HG02870 (cell line): ENCODE results near the gene DCP2.

Experiments used
- ATAC-seq: cut with Tn5 transposase; IDR thresholded peaks from one replicate; pipeline ENCODE4 v1.9.1; 2021; ENCODE audit warnings: mild to moderate bottlenecking, moderate library complexity; ENCODE audit not compliant: unreplicated experiment

The DCP2 gene

GRCh38 chr5:113042491-113043243 lies 66.1 kb downstream of the DCP2 start:
- no peak for ATAC-seq

DNA sequence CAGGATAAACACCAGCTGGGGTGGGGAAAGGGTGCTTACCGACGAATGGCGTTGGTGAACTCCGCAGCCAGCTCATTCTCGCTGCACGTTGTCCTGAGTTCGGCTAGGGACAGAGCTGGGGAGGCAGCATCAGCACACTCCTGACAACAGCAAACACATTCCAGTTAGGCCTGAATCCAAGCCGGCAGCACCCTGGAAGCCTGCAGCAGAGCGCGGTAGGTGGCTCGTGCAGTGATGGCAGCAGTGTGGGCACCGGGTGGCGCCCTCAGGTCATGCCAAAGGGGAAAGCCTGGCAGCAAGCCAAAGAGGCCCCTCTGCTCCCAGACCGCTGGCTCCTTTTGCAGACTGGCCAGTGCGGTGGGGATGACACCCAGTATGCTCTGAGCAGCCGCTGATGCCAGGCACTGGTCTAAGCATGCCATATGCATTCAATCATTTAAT lies 66.9 kb downstream of the DCP2 start:
- no peak for ATAC-seq

GRCh38 chr5:113044776-113045465 lies 68.3 kb downstream of the DCP2 start:
- ATAC-seq: no peak

- ATAC-seq: no peak
These were observed 70.6 kb downstream of the DCP2 start for GRCh38 chr5:113047234-113047633.

DNA sequence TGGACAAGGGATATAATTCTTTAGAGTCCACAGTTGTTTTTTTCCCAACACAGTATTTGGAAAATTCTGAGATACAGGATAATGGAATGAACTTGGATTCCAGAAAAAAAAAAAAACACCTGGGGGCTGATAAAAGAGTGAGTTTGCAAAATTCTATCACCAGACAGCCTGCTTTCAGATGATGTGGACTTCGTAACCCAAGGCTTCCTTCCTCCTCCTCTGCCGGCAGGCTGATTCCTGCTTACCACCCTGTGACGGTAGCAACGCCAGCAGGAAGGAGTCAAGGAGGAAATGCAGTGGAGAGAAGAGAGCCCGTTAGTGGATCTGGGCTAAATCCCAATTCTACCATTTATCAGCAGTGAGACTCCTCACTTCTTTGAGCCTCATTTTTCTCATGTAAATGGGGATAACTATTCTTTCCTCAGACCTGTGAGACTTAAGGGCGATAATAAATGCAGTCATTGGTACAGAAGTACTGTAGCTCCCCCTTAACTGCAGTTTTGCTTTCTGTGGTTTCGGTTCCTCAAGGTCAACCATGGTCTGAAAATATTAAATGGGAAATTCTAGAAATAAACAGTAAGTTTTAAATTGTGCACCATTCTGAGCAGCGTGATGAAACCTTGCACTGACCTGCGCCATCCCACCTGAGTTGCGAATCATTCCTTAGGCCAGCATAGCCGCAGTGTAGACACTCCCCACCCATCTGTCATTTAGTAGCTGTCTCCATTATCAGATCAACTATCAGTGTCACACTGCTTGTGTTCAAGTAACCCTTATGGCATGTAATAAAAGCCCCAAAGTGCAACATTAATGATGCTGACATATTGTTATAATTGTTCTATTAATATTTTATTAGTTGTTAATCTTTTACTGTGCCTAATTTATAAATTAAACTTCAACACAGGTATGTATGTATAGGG lies 71.4 kb downstream of the DCP2 start:
- ATAC-seq: peak; percentile 93

- ATAC-seq: no peak
These were observed 72.3 kb downstream of the DCP2 start for GRCh38 chr5:113048931-113049330.

GRCh38 chr5:113050721-113051382 lies 74.3 kb downstream of the DCP2 start:
- ATAC-seq: no peak

GRCh38 chr5:113052041-113052795 lies 75.6 kb downstream of the DCP2 start:
- no peak for ATAC-seq

DNA sequence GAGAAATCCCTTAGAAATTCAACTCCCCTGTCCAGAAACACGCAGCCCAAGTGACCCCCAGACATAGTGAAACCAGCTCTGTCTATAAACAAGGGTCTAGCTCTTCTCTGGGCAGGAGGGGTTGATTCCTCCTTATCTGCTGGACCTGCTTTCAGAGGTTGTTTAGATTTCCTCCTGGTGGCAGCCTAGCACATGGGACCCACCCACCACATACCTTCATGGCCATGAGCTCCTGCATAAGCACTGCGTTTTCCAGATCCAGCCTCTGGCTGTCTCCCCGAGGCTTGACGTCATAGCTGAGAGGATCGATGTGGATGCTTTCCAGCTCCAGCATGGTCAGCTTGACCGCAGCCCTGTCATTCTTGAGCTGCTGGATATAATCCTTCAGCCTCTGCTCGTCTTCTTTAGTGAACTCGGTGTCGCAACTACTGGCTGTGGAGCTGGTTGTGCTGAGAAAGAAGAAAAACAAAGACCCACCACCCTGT lies 77.0 kb downstream of the DCP2 start:
- no peak for ATAC-seq

DNA sequence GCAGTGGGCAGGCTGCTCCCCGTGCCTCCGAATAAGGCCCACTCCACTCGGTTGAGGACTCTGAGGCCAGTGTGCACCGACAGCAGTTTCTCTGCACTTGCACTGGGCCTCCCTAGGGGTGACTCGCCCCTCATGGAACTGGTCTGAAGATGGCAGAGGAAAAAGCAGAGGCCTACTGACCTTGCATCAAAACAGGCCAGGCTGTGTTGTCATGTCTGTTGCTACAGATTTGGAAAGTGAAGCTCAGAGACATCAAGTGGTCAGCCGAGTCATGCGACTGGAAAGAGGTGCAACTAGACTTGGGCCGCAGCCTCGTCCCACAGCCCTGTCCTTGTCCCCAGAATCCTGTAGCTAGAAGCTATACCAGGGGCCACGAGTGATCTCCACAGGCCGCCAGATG lies 78.3 kb downstream of the DCP2 start:
- ATAC-seq: no peak

DNA sequence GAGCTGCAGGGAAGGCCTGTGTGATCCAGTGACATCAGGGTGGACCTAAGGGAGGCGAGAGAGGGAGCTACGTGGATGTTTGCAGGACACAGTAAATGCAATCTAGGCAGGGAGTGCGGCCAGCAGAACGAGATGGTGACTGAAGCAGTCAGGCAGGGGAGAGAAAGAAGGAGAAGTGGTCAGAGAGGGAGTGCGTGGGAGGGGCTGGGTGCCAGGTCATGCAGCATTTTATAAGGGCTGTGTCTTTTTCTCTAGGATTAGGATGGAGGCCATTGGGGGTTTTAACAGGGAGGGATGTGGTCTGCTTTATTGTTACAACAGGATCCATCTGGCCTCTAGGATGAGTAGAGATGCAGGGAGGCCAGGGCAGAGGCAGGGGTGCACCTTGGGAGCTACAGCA lies 80.4 kb downstream of the DCP2 start:
- no peak for ATAC-seq

GRCh38 chr5:113057557-113057984 lies 81.0 kb downstream of the DCP2 start:
- no peak for ATAC-seq

DNA sequence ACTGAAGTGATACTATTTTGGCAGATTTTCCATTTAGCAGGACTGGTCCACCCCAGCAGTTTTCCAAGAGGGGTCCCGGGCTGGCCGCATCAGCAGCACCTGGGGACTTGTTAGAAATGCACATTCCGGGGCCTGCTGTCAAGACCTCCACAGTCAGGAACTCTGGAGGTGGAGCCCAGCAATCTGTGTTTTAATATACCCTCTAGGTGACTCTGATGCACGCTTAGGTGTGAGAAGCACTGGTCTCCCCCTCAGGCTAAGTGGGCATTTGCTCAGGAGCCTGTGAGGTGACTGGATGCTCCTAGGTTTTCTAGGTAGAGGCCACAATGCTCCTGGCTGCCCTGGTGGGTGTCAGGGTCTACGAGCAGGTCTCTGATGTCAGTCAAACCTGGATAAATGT lies 81.7 kb downstream of the DCP2 start:
- no peak for ATAC-seq

- no peak for ATAC-seq
These were observed 82.2 kb downstream of the DCP2 start for GRCh38 chr5:113058706-113059226.

- ATAC-seq: no peak
These were observed 82.8 kb downstream of the DCP2 start for GRCh38 chr5:113059232-113060040.

- no peak for ATAC-seq
These were observed 83.9 kb downstream of the DCP2 start for GRCh38 chr5:113060408-113061025.

- ATAC-seq: no peak
These were observed 85.5 kb downstream of the DCP2 start for GRCh38 chr5:113061846-113062780.
